GM12878 (cell line): Measurements from ENCODE around the gene CITED2. TPM values are rescaled to one million over a fixed set of nuclear protein-coding genes. Genes with fewer than 3 reads are reported as not detected.

Experiments
- ATAC-seq: fragments of 200-7000 bp; cut with Tn5 transposase; 3 replicates; pipeline ENCODE4 v1.9.1; 2020; ENCODE audit warnings: mild to moderate bottlenecking, moderate library complexity
- BruUV-seq: library from RNA; stranded (reverse); fragments of 400-500 nt; replicated peaks from 2 replicates; lab custom pipeline; 2021; lab: Mats Ljungman, UMichigan
- CTCF ChIA-PET: fragments of 300-600 bp; sonication (Branson Sonifier 250); formaldehyde crosslinking; extraction: SDS; loops from one replicate; lab custom pipeline; 2021; ENCODE audit warnings: inconsistent platforms; lab: Yijun Ruan, JAX
- POLR2A ChIA-PET: fragments of 350-600 bp; formaldehyde crosslinking; extraction: SDS; loops from one replicate; lab custom pipeline; 2021; ENCODE audit warnings: inconsistent platforms; lab: Charles Lee
- RAD21 ChIA-PET: fragments of 300-600 bp; sonication (Branson Sonifier 250); formaldehyde crosslinking; loops from one replicate; lab custom pipeline; 2023; ENCODE audit warnings: antibody characterized with exemption; ENCODE audit not compliant: unreplicated experiment; lab: Charles Lee
- SMC1A ChIA-PET: fragments of 300-600 bp; sonication (Branson Sonifier 250); formaldehyde crosslinking; loops from one replicate; lab custom pipeline; 2023; ENCODE audit not compliant: unreplicated experiment, uncharacterized antibody; lab: Charles Lee
- DNase-seq: peaks from one replicate; pipeline ENCODE4 v3.0.0-alpha.2; 2011; ENCODE audit warnings: low read depth, low spot score
- FAIRE-seq: peaks from 3 replicates; lab custom pipeline; 2011; peaks lifted over from hg19 to GRCh38; lab: Jason Lieb, UNC
- H2AFZ ChIP-seq: 2 replicates; pipeline ENCODE4 v1.6.0; 2011; ENCODE audit warnings: low read depth, low read length, control low read depth; ENCODE audit not compliant: control insufficient read depth
- H3K27ac ChIP-seq: 2 replicates; pipeline ENCODE4 v1.5.1; 2011; ENCODE audit warnings: control low read depth; ENCODE audit not compliant: control insufficient read depth, insufficient read depth
- H3K27me3 ChIP-seq, 2 experiments: replicated peaks in 1 of 2; 2 replicates each; pipeline versions ENCODE4 v1.6.0 to v1.6.1; 2011; ENCODE audit warnings: low read length in 1 of 2; ENCODE audit not compliant: control insufficient read depth in 2 of 2, insufficient read depth in 2 of 2
- H3K36me3 ChIP-seq, 2 experiments: 2 replicates each; pipeline ENCODE4 v1.5.1; 2011; ENCODE audit warnings: low read length in 1 of 2; ENCODE audit not compliant: control insufficient read depth in 2 of 2, insufficient read depth in 2 of 2
- H3K4me1 ChIP-seq: 2 replicates; pipeline ENCODE4 v1.6.1; 2011; ENCODE audit warnings: mild to moderate bottlenecking, low read length, moderate library complexity, mixed read lengths; ENCODE audit not compliant: control insufficient read depth, insufficient read depth
- H3K4me2 ChIP-seq: 2 replicates; pipeline ENCODE4 v1.6.0; 2011; ENCODE audit warnings: control low read depth; ENCODE audit not compliant: control insufficient read depth, insufficient read depth
- H3K4me3 ChIP-seq: fragments of 200-600 bp; sonication (generic); 2 replicates; pipeline ENCODE4 v1.5.1; 2016
- H3K79me2 ChIP-seq: 2 replicates; pipeline ENCODE4 v1.6.0; 2011; ENCODE audit warnings: low read length; ENCODE audit not compliant: control insufficient read depth, insufficient read depth
- H3K9ac ChIP-seq: 2 replicates; pipeline ENCODE4 v1.8.0; 2011; ENCODE audit warnings: low read length, control low read depth, mixed read lengths; ENCODE audit not compliant: control insufficient read depth, insufficient read depth
- H3K9me3 ChIP-seq: replicated peaks from 3 replicates; pipeline ENCODE4 v1.5.1; 2011; ENCODE audit warnings: mild to moderate bottlenecking, low read length; ENCODE audit not compliant: control insufficient read depth, insufficient read depth
- H4K20me1 ChIP-seq: 2 replicates; pipeline ENCODE4 v1.6.0; 2011; ENCODE audit not compliant: control insufficient read depth, insufficient read depth
- CREB1 ChIP-seq: IDR thresholded peaks from 2 replicates; pipeline ENCODE4 v1.6.1; 2012; ENCODE audit warnings: low read depth, mild to moderate bottlenecking, inconsistent platforms
- JUNB ChIP-seq: IDR thresholded peaks from 2 replicates; pipeline ENCODE4 v1.6.1; 2016; ENCODE audit warnings: antibody characterized with exemption, mild to moderate bottlenecking
- KLF5 ChIP-seq: fragments of 450-650 bp; IDR thresholded peaks from 2 replicates; pipeline ENCODE4 v1.6.1; 2014; ENCODE audit warnings: mild to moderate bottlenecking; ENCODE audit not compliant: partially characterized antibody
- MEF2A ChIP-seq: IDR thresholded peaks from 2 replicates; pipeline ENCODE4 v1.6.1; 2011; ENCODE audit warnings: low read depth, mild to moderate bottlenecking, low read length, moderate library complexity; ENCODE audit not compliant: insufficient read depth
- PAX5 ChIP-seq: IDR thresholded peaks from 2 replicates; pipeline ENCODE4 v1.6.1; 2011; ENCODE audit warnings: low read depth, low read length, borderline replicate concordance
- RFX5 ChIP-seq: IDR thresholded peaks from 2 replicates; pipeline ENCODE4 v1.6.1; 2011; ENCODE audit warnings: low read depth, low read length, improper control_type of control experiment
- SKIL ChIP-seq: fragments of 450-650 bp; IDR thresholded peaks from 2 replicates; pipeline ENCODE4 v1.6.1; 2017; ENCODE audit warnings: mild to moderate bottlenecking, low read depth, inconsistent platforms; ENCODE audit not compliant: poor library complexity, severe bottlenecking
- SMAD1 ChIP-seq: fragments of 450-650 bp; IDR thresholded peaks from 2 replicates; pipeline ENCODE4 v1.6.1; 2018; ENCODE audit warnings: mild to moderate bottlenecking, low read depth; ENCODE audit not compliant: partially characterized antibody
- TARDBP ChIP-seq: IDR thresholded peaks from 2 replicates; pipeline ENCODE4 v1.6.1; 2016; ENCODE audit warnings: borderline replicate concordance
- TCF3 ChIP-seq: IDR thresholded peaks from 2 replicates; pipeline ENCODE4 v1.6.1; 2012; ENCODE audit warnings: low read depth, mild to moderate bottlenecking, low read length, borderline replicate concordance; ENCODE audit not compliant: insufficient read depth
- USF2 ChIP-seq: IDR thresholded peaks from 2 replicates; pipeline ENCODE4 v1.6.1; 2011; ENCODE audit warnings: low read depth, low read length, improper control_type of control experiment, borderline replicate concordance
- YY1 ChIP-seq: IDR thresholded peaks from 2 replicates; pipeline ENCODE4 v1.6.1; 2011; ENCODE audit warnings: low read depth, mild to moderate bottlenecking, low read length
- WGBS: methylation state at CpG from one replicate; pipeline ENCODE4 v1.1.6; 2016; ENCODE audit warnings: low lambda C conversion rate; ENCODE audit not compliant: insufficient replicate concordance, insufficient coverage; ENCODE audit errors: missing lambda C conversion rate; 5-methylcytosine and 5-hydroxymethylcytosine counted together
- in situ Hi-C: fragments of 300-500 bp; cut with MboI; formaldehyde crosslinking; loops from 9 replicates; pipeline ENCODE4 v1.14.3; 2018; ENCODE audit warnings: mixed read lengths
- intact Hi-C: fragments of 100-400 bp; cut with micrococcal nuclease; formaldehyde crosslinking; loops from one replicate; pipeline ENCODE4 v1.14.2; 2022; ENCODE audit not compliant: unreplicated experiment
- polyA plus RNA-seq, 11 experiments: library from polyadenylated mRNA; depleted of rRNA in 4 of 11; unstranded in 6 of 11; stranded (reverse) in 5 of 11; fragments of >200 nt; fragmentation: Nextera tagmentation in 4 of 11; fragmentation: Illumina TruSeq in 1 of 11; extraction: Ambion mirVana in 4 of 11; extraction: Trizol in 1 of 11; gene quantifications; 1 replicate in 1 of 11; 2 replicates in 10 of 11; pipeline versions ENCODE4 v1.2.1 to v1.2.3, GENCODE V29; 2011 to 2016; ENCODE audit warnings: inconsistent platforms in 2 of 11, missing spikeins in 2 of 11, low read depth in 1 of 11
- total RNA-seq, 4 experiments: library from RNA; depleted of rRNA in 3 of 4; stranded (reverse); fragments of >200 nt in 3 of 4; fragmentation: Illumina TruSeq in 1 of 4; extraction: Trizol in 1 of 4; gene quantifications; 2 replicates each; pipeline versions ENCODE4 v1.2.1 to v1.2.3, GENCODE V29; 2013 to 2021

The CITED2 gene
- total and polyA plus RNA-seq, 10 of the 15 experiments (the other 5 are each of a cell fraction or from before 2014, with no cell fraction given) = 0.08 to 20.0 (median 7.3) TPM

- SMC1A ChIA-PET = interaction anchor here (1.4 to 6.7 kb wide), 7 partner anchors 9 to 363 kb away, joined by 3 to 50 read pairs (median 6); partner anchors contain the start of gene TXLNB
- TF ChIP-seq TCF3 = no peak
- no peak for TF ChIP-seq TARDBP
- no peak for TF ChIP-seq MEF2A
- no peak for TF ChIP-seq KLF5
- TF ChIP-seq SKIL = no peak
- TF ChIP-seq RFX5 = no peak
- no peak for TF ChIP-seq PAX5
- TF ChIP-seq USF2 = no peak
- no peak for TF ChIP-seq YY1
- TF ChIP-seq JUNB = no peak
- TF ChIP-seq SMAD1 = no peak
- TF ChIP-seq CREB1 = no peak
- TF ChIP-seq, all 136 proteins: peak for 0
- no peak overlapping the region for H3K4me3 ChIP-seq
- no TSS peak for BruUV-seq
- CTCF ChIA-PET = interaction anchor here (1.1 to 2.8 kb wide), 4 partner anchors 11 to 118 kb away, joined by 3 to 14 read pairs (median 10); no protein-coding TSS in a partner anchor
- no peaks in the 10 kb centered on the region for H3K79me2 ChIP-seq
- H4K20me1 ChIP-seq = no peaks in the 10 kb centered on the region
- no peak overlapping the region for H3K27ac ChIP-seq
- H2AFZ ChIP-seq = no peak overlapping the region
- POLR2A ChIA-PET = interaction anchor here (1.1 kb wide), 1 partner anchor 7 kb away, joined by 3 read pairs; no protein-coding TSS in a partner anchor
- no peaks in the 10 kb centered on the region for H3K9me3 ChIP-seq
- intact Hi-C loops = no loop called here
- no peak for ATAC-seq
- 53% methylated on average over 5 of the region's 5 CpGs for WGBS
- no peaks in the 10 kb centered on the region for H3K27me3 ChIP-seq
- RAD21 ChIA-PET = interaction anchor here (0.9 to 3.7 kb wide), 6 partner anchors 8 to 118 kb away, joined by 3 to 20 read pairs (median 4); partner anchors contain the start of gene TXLNB
- no peaks in the 10 kb centered on the region for H3K36me3 ChIP-seq
- H3K4me2 ChIP-seq = no peak overlapping the region
- no peak overlapping the region for H3K9ac ChIP-seq
- no peak for DNase-seq
- FAIRE-seq = no peak
- peaks cover 8% of the 10 kb centered on the region for H3K4me1 ChIP-seq
- in situ Hi-C loops = no loop called here
These were observed 36.6 kb downstream of the CITED2 start for GRCh38 chr6:139337830-139338229.
